IMR-90 (cell line): Measurements from ENCODE around the gene C19orf85. TPM values are rescaled to one million over a fixed set of nuclear protein-coding genes. Genes with fewer than 3 reads are reported as not detected.
A peak's percentile ranks its signal among the peaks of the same experiment; 100 is the strongest.

Source experiments
- ATAC-seq: fragments of 200-7000 bp; cut with Tn5 transposase; 2 replicates; pipeline ENCODE4 v1.9.1; 2020; ENCODE audit warnings: low read depth, mild to moderate bottlenecking, moderate library complexity
- BruUV-seq: library from RNA; stranded (reverse); fragments of 400-500 nt; replicated peaks from 2 replicates; lab custom pipeline; 2021; lab: Mats Ljungman, UMichigan
- CTCF ChIA-PET: fragments of 300-600 bp; formaldehyde crosslinking; extraction: SDS; loops from one replicate; lab custom pipeline; 2021; ENCODE audit warnings: antibody characterized with exemption; lab: Yijun Ruan, JAX
- POLR2A ChIA-PET: fragments of 300-600 bp; sonication (Branson Sonifier 250); formaldehyde crosslinking; loops from one replicate; lab custom pipeline; 2022; ENCODE audit warnings: antibody characterized with exemption; ENCODE audit not compliant: unreplicated experiment; lab: Charles Lee
- DNase-seq: peaks from one replicate; pipeline ENCODE4 v3.0.0; 2013
- H2AFZ ChIP-seq: replicated peaks from 2 replicates; pipeline ENCODE3; 2013; ENCODE audit warnings: low read length, mild to moderate bottlenecking; ENCODE audit not compliant: poor library complexity
- H2AK5ac ChIP-seq: 2 replicates; pipeline ENCODE4 v1.6.1; 2013; ENCODE audit warnings: low read depth, low read length, inconsistent platforms
- H2AK9ac ChIP-seq: replicated peaks from 2 replicates; pipeline ENCODE3; 2013; ENCODE audit warnings: mild to moderate bottlenecking, low read depth, low read length, moderate library complexity; ENCODE audit not compliant: poor library complexity
- H2BK120ac ChIP-seq: 2 replicates; pipeline ENCODE4 v1.6.1; 2013; ENCODE audit warnings: low read depth, low read length, inconsistent platforms
- H2BK15ac ChIP-seq: 3 replicates; pipeline ENCODE4 v1.6.1; 2013; ENCODE audit warnings: low read depth, low read length, inconsistent platforms
- H2BK20ac ChIP-seq: 2 replicates; pipeline ENCODE4 v1.6.1; 2013; ENCODE audit warnings: low read depth, mild to moderate bottlenecking, inconsistent platforms, low read length, moderate library complexity
- H2BK5ac ChIP-seq: 2 replicates; pipeline ENCODE4 v1.6.1; 2013; ENCODE audit warnings: mild to moderate bottlenecking, low read depth, low read length, inconsistent platforms; ENCODE audit not compliant: poor library complexity, severe bottlenecking
- H3K14ac ChIP-seq: replicated peaks from 2 replicates; pipeline ENCODE4 v1.6.1; 2013; ENCODE audit warnings: low read depth, low read length, inconsistent platforms
- H3K18ac ChIP-seq: 2 replicates; pipeline ENCODE4 v1.6.1; 2013; ENCODE audit warnings: low read depth, low read length, control low read depth
- H3K23ac ChIP-seq: 2 replicates; pipeline ENCODE4 v1.6.1; 2013; ENCODE audit warnings: low read depth, low read length, inconsistent platforms
- H3K27ac ChIP-seq: 2 replicates; pipeline ENCODE4 v1.5.1; 2013; ENCODE audit warnings: mild to moderate bottlenecking, control low read depth, low read length; ENCODE audit not compliant: insufficient read depth
- H3K27me3 ChIP-seq: 2 replicates; pipeline ENCODE4 v1.6.1; 2013; ENCODE audit warnings: low read length; ENCODE audit not compliant: control insufficient read depth, insufficient read depth
- H3K36me3 ChIP-seq: 2 replicates; pipeline ENCODE4 v1.6.1; 2013; ENCODE audit warnings: low read length, mixed read lengths; ENCODE audit not compliant: control insufficient read depth, insufficient read depth
- H3K4ac ChIP-seq: 2 replicates; pipeline ENCODE4 v1.6.1; 2013; ENCODE audit warnings: low read depth, low read length, inconsistent platforms
- H3K4me1 ChIP-seq: 2 replicates; pipeline ENCODE4 v1.6.1; 2013; ENCODE audit warnings: low read length, mixed read lengths; ENCODE audit not compliant: control insufficient read depth, insufficient read depth
- H3K4me2 ChIP-seq: 2 replicates; pipeline ENCODE4 v1.6.1; 2013; ENCODE audit warnings: low read depth, mild to moderate bottlenecking, control low read depth, low read length, moderate library complexity
- H3K4me3 ChIP-seq: 2 replicates; pipeline ENCODE4 v1.5.1; 2013; ENCODE audit warnings: low read depth, mild to moderate bottlenecking, control low read depth, low read length, moderate library complexity; ENCODE audit not compliant: insufficient read depth
- H3K56ac ChIP-seq: 2 replicates; pipeline ENCODE4 v1.6.1; 2013; ENCODE audit warnings: low read length, inconsistent platforms; ENCODE audit not compliant: insufficient read depth; ENCODE audit errors: extremely low read depth
- H3K79me1 ChIP-seq, 2 experiments: 2 replicates each; pipeline ENCODE4 v1.6.1; 2013; ENCODE audit warnings: low read length in 2 of 2, inconsistent platforms in 1 of 2, low read depth in 1 of 2
- H3K9ac ChIP-seq: 2 replicates; pipeline ENCODE4 v1.6.1; 2013; ENCODE audit warnings: low read depth, low read length, control low read depth
- H3K9me1 ChIP-seq: 2 replicates; pipeline ENCODE4 v1.6.1; 2013; ENCODE audit warnings: low read length, inconsistent platforms; ENCODE audit not compliant: insufficient read depth
- H3K9me3 ChIP-seq: 2 replicates; pipeline ENCODE4 v1.6.1; 2013; ENCODE audit warnings: low read length; ENCODE audit not compliant: control insufficient read depth, insufficient read depth
- H4K20me1 ChIP-seq: 2 replicates; pipeline ENCODE4 v1.6.1; 2013; ENCODE audit warnings: low read length, inconsistent platforms; ENCODE audit not compliant: insufficient read depth
- H4K5ac ChIP-seq: 2 replicates; pipeline ENCODE4 v1.6.1; 2013; ENCODE audit warnings: mild to moderate bottlenecking, low read depth, low read length, control low read depth
- H4K8ac ChIP-seq, 2 experiments: 2 replicates each; pipeline ENCODE4 v1.6.1; 2013; ENCODE audit warnings: low read depth in 2 of 2, low read length in 2 of 2, control low read depth in 1 of 2, inconsistent platforms in 1 of 2
- H4K91ac ChIP-seq: 2 replicates; pipeline ENCODE4 v1.6.1; 2013; ENCODE audit warnings: low read depth, low read length, inconsistent platforms; ENCODE audit not compliant: insufficient read depth
- CEBPB ChIP-seq: IDR thresholded peaks from 2 replicates; pipeline ENCODE4 v1.6.1; 2012; ENCODE audit warnings: low read depth, low read length, improper control_type of control experiment
- POLR2A ChIP-seq: IDR thresholded peaks from 2 replicates; pipeline ENCODE4 v1.6.1; 2012; ENCODE audit warnings: mild to moderate bottlenecking, low read depth, low read length
- WGBS, 2 experiments: methylation state at CpG; one replicate each; pipeline versions ENCODE4 v1.1.5 to v1.1.7; 2013; ENCODE audit warnings: missing lambda C conversion rate in 2 of 2; ENCODE audit not compliant: insufficient read length in 1 of 2; ENCODE audit errors: extremely low coverage in 2 of 2; 5-methylcytosine and 5-hydroxymethylcytosine counted together
- dilution Hi-C: fragments of 300-500 bp; cut with HindIII; formaldehyde crosslinking; loops from one replicate; pipeline ENCODE4 v1.14.3; 2018; ENCODE audit warnings: low sequenced_read_pairs; ENCODE audit not compliant: unreplicated experiment
- in situ Hi-C: fragments of 300-500 bp; cut with MboI; formaldehyde crosslinking; loops from 3 replicates; pipeline ENCODE4 v1.14.3; 2019; ENCODE audit warnings: low sequenced_read_pairs, inconsistent platforms, mixed read lengths
- intact Hi-C: fragments of 100-400 bp; cut with micrococcal nuclease; formaldehyde crosslinking; loops from 2 replicates; pipeline ENCODE4 v1.10.0; 2022
- polyA plus RNA-seq, 3 experiments: library from polyadenylated mRNA; depleted of rRNA; stranded (reverse); fragments of >200 nt; gene quantifications; 2 replicates each; pipeline ENCODE4 v1.2.3, GENCODE V29; 2012; ENCODE audit warnings: low replicate concordance in 1 of 3
- total RNA-seq: library from RNA; depleted of rRNA; stranded (reverse); fragments of >200 nt; gene quantifications from 2 replicates; pipeline ENCODE4 v1.2.3, GENCODE V29; 2012

The C19orf85 gene
- total and polyA plus RNA-seq, 2 of the 4 experiments (the other 2 are of a cell fraction), result not detected

GRCh38 chr19:55451965-55452748 is 12.4 kb downstream of the C19orf85 start:
- no peak overlapping the region for H3K18ac ChIP-seq
- H2BK5ac ChIP-seq, result no peak overlapping the region
- DNase-seq (no peak), ATAC-seq (no peak)
- peak overlapping the region; percentile 77 for H3K4me2 ChIP-seq
- H4K8ac ChIP-seq, result no peak overlapping the region
- H3K23ac ChIP-seq, result peak overlapping the region; percentile 49; the same call in 1 of the 2 replicates
- in situ Hi-C loops, result no loop called here
- ChIA-PET CTCF (no interaction called here), POLR2A (no interaction called here)
- H3K56ac ChIP-seq, result no peak overlapping the region
- intact Hi-C loops, result loop anchor here (2.0 kb wide), 1 partner anchor 311 kb away; no protein-coding TSS in a partner anchor
- dilution Hi-C loops, result no loop called here
- peaks cover 29% of the 10 kb centered on the region for H3K27me3 ChIP-seq
- H2BK15ac ChIP-seq, result no peak overlapping the region
- no peaks in the 10 kb centered on the region for H3K9me3 ChIP-seq
- 3% methylated on average over 27 of the region's 57 CpGs; no CpG with 5 or more reads in 1 of the 2 experiments for WGBS, 2 experiments
- H2BK120ac ChIP-seq, result no peak overlapping the region
- H3K14ac ChIP-seq, result no peak overlapping the region
- no TSS peak for BruUV-seq
- H2AK5ac ChIP-seq, result no peak overlapping the region
- peak overlapping the region; percentile 56 for H2AFZ ChIP-seq
- H3K4me3 ChIP-seq, result peak overlapping the region; percentile 31; the same call in 1 of the 2 replicates
- no peak overlapping the region for H3K4ac ChIP-seq
- TF ChIP-seq CEBPB, result 0 out of 2 replicates have a peak, but pooled peaks have one; percentile 4
- no peak for TF ChIP-seq POLR2A
- H4K91ac ChIP-seq, result no peak overlapping the region
- no peak overlapping the region for H4K5ac ChIP-seq
- peaks cover 2% of the 10 kb centered on the region; the same call in 1 of the 2 replicates for H3K4me1 ChIP-seq
- peaks cover 2% of the 10 kb centered on the region; the same call in 1 of the 2 replicates for H3K9me1 ChIP-seq
- no peaks in the 10 kb centered on the region; the same call in 1 of the 2 replicates for H3K36me3 ChIP-seq
- no peak overlapping the region for H2AK9ac ChIP-seq
- H4K20me1 ChIP-seq, result peaks cover 32% of the 10 kb centered on the region
- no peak overlapping the region for H3K9ac ChIP-seq
- no peak overlapping the region for H2BK20ac ChIP-seq
- no peak overlapping the region for H3K27ac ChIP-seq
- peaks cover 0 to 4% of the 10 kb centered on the region in 2 experiments; a peak in 1 of 4 replicates for H3K79me1 ChIP-seq
